GM12872 (cell line): ENCODE data around the gene CSTB.

Source experiments
- CTCF ChIP-seq: IDR thresholded peaks from 3 replicates; pipeline ENCODE4 v1.5.1; 2011; ENCODE audit warnings: low read depth, mild to moderate bottlenecking, low read length, moderate library complexity; ENCODE audit not compliant: insufficient read depth

CSTB gene

GRCh38 chr21:43749651-43750262 is 26.4 kb downstream of the CSTB start:
- no peak for TF ChIP-seq CTCF

GRCh38 chr21:43748622-43749021 is 27.5 kb downstream of the CSTB start:
- TF ChIP-seq CTCF: no peak

GRCh38 chr21:43745772-43746517 is 30.2 kb downstream of the CSTB start:
- no peak for TF ChIP-seq CTCF

DNA sequence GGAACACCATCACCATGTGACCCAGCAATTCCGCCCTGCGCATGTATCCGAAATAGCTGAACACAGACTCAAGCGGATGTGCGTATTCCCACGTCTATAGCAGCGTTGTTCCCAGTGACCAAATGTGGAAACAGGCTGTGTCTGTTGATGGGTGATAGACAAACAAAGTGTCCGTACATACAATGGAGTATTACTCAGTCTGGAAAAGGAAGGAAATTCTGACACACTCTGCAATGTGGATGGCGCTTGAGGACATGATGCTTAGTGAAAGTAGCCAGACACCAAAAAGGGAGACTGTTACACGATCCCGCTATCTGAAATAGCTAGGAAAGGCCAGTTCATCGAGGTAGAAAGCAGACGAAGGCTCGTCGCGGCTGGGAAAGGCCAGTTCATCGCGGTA is 31.4 kb downstream of the CSTB start:
- TF ChIP-seq CTCF: no peak

DNA sequence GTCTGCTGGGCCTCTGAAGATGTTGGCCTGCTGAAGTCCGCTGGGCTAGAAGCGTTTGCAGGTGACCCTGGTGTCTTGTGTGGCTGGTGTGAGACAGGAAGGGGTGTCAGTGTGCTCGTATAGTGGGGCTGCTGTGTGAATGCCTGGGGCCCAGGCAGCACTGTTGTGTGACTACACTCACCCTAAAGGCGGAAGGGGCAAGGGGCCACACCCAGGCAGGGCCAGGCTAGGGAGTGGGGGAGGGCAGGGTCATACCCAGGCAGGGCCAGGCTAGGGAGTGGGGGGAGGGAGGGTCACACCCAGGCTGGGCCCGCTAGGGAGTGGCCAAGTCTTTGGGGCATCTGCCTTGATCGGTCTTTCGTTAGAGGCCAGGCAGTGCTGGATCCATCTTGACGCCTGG is 32.2 kb downstream of the CSTB start:
- TF ChIP-seq CTCF: no peak

DNA sequence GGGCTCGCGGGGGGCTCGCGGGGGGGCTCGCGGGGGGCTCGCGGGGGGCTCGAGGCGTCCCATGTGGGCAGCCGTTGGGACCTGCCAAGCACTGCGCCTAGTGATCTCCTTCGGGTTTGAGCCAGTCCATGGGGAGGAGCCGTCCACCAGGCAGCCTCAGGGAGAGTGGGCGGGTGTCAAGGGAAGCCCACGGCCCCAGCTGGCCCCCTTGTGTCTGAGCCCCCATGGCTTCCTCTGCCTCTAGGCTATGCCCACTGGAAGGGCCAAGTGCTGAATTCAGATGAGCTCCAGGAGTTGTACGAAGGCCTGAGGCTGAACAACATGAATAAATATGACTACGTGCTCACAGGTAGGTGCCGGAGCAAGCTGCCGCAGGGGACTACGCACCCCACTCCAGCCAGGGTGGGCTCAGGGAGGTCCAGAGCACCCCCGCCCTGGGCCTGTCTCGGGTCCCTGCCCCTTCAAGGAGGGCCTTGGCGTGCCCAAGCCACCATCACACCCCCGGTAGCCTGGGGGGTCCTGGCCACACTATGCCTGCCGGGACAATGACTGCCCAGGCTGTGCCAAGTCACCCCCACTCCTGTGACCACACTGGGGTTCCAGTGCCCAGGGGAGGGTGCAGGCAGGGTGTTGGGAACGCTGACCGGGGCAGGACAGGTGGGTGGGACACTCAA is 34.5 kb downstream of the CSTB start:
- no peak for TF ChIP-seq CTCF

DNA sequence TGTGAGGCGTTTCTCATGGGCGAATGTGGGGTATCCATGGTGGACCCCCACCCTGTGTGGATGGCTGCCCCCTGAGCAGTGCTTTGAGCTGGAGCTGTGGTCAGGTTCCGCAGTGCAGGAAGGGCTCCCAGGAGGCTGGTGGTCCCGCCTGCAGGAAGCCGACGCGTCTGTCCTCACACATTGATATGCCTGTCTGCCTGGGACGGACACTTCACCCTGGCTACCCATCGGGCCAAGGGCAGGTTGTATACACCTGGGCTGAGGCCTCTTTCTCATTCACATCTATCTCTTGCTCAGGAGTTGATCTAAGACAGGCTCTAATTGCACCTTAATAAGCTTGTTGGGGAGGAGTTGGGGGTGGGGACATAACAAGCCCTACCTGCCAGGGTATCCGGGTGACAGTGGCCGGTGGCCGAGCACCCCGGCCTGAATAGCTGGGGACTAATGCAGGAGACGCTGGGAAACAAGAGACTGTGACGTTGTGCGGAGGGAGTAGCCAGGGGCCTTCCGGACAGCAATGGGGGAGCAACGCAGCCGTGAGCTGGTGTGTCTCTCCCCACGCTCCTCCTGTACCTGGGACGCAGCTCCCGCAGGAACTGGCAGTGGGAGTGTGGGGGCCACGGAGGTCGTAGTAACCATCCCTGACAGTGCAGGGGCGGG is 35.5 kb downstream of the CSTB start:
- TF ChIP-seq CTCF: no peak
